K562 (cell line): ENCODE measurements around the gene MECR. TPM values are rescaled to one million over a fixed set of nuclear protein-coding genes. Genes with fewer than 3 reads are reported as not detected.

Experiments used
- ARHGAP35 ChIP-seq: fragments of 450-650 bp; IDR thresholded peaks from 2 replicates; pipeline ENCODE4 v1.6.1; 2018; ENCODE audit not compliant: partially characterized antibody
- ARID2 ChIP-seq: fragments of 450-650 bp; IDR thresholded peaks from 2 replicates; pipeline ENCODE4 v1.6.1; 2017; ENCODE audit warnings: antibody characterized with exemption, mild to moderate bottlenecking
- CBX5 ChIP-seq: IDR thresholded peaks from 2 replicates; pipeline ENCODE4 v1.6.1; 2014; ENCODE audit warnings: low read depth, borderline replicate concordance
- CC2D1A ChIP-seq: fragments of 450-650 bp; IDR thresholded peaks from 2 replicates; pipeline ENCODE4 v1.6.1; 2017; ENCODE audit warnings: mild to moderate bottlenecking
- CREB1 ChIP-seq, 2 experiments: sonication (generic) in 1 of 2; formaldehyde crosslinking in 1 of 2; IDR thresholded peaks; 2 replicates each; pipeline versions ENCODE4 v1.6.1 to v1.8.0; 2012 to 2022; ENCODE audit warnings: inconsistent platforms in 1 of 2, mild to moderate bottlenecking in 1 of 2, missing genetic modification reagents in 1 of 2, moderate library complexity in 1 of 2
- ESRRA ChIP-seq: fragments of 450-650 bp; IDR thresholded peaks from 2 replicates; pipeline ENCODE4 v1.6.1; 2014; ENCODE audit warnings: low read depth, mild to moderate bottlenecking, moderate library complexity, borderline replicate concordance
- FOXA3 ChIP-seq, 2 experiments: fragments of 450-650 bp in 1 of 2; sonication (generic) in 1 of 2; formaldehyde crosslinking; IDR thresholded peaks in 1 of 2; conservative IDR thresholded peaks in 1 of 2; 2 replicates each; pipeline versions ENCODE4 v1.4.0 to v1.8.0; 2020 to 2022; ENCODE audit warnings: mild to moderate bottlenecking in 2 of 2, missing genetic modification reagents in 1 of 2
- HDAC8 ChIP-seq: fragments of 450-650 bp; IDR thresholded peaks from 2 replicates; pipeline ENCODE4 v1.6.1; 2016; ENCODE audit warnings: mild to moderate bottlenecking, missing genetic modification characterization, moderate library complexity, missing compliant biosample characterization
- HDGF ChIP-seq: fragments of 450-650 bp; IDR thresholded peaks from 2 replicates; pipeline ENCODE4 v1.6.1; 2016
- HNRNPK ChIP-seq: fragments of 200-400 bp; formaldehyde crosslinking; IDR thresholded peaks from one replicate; pipeline ENCODE4 v1.6.1; 2018; ENCODE audit warnings: mild to moderate bottlenecking, low read depth, low read length; ENCODE audit not compliant: poor library complexity, severe bottlenecking
- HNRNPLL ChIP-seq: fragments of 200-400 bp; formaldehyde crosslinking; IDR thresholded peaks from 2 replicates; pipeline ENCODE4 v1.6.1; 2017; ENCODE audit warnings: low read length, low read depth, mild to moderate bottlenecking; ENCODE audit not compliant: poor library complexity, severe bottlenecking
- LARP7 ChIP-seq: fragments of 450-650 bp; IDR thresholded peaks from 2 replicates; pipeline ENCODE4 v1.6.1; 2016
- MTA3 ChIP-seq: fragments of 450-650 bp; formaldehyde crosslinking; IDR thresholded peaks from 2 replicates; pipeline ENCODE4 v1.6.1; 2017; ENCODE audit warnings: mild to moderate bottlenecking, borderline replicate concordance
- NFYB ChIP-seq: IDR thresholded peaks from 2 replicates; pipeline ENCODE4 v1.6.1; 2011; ENCODE audit warnings: mild to moderate bottlenecking, moderate library complexity; ENCODE audit not compliant: insufficient read length; ENCODE audit errors: extremely low read depth
- NR2C2 ChIP-seq, 2 experiments: fragments of 200-800 bp in 1 of 2; sonication (Bioruptor generic) in 1 of 2; sonication (generic) in 1 of 2; formaldehyde crosslinking in 1 of 2; IDR thresholded peaks; 2 replicates each; pipeline versions ENCODE4 v1.6.1 to v1.8.0; 2016 to 2022; ENCODE audit warnings: mild to moderate bottlenecking in 1 of 2, missing compliant biosample characterization in 1 of 2, missing genetic modification characterization in 1 of 2, missing genetic modification reagents in 1 of 2
- NUFIP1 ChIP-seq: fragments of 450-650 bp; IDR thresholded peaks from 2 replicates; pipeline ENCODE4 v1.6.1; 2018; ENCODE audit not compliant: partially characterized antibody
- SRSF3 ChIP-seq: fragments of 200-400 bp; formaldehyde crosslinking; IDR thresholded peaks from 2 replicates; pipeline ENCODE4 v1.6.1; 2016; ENCODE audit warnings: mild to moderate bottlenecking, low read length, moderate library complexity; ENCODE audit not compliant: insufficient read depth
- STAG1 ChIP-seq: sonication (generic); formaldehyde crosslinking; IDR thresholded peaks from 2 replicates; pipeline ENCODE4 v1.5.0; 2020; ENCODE audit warnings: missing genetic modification reagents, borderline replicate concordance
- TBL1XR1 ChIP-seq, 2 experiments: IDR thresholded peaks; 2 replicates each; pipeline ENCODE4 v1.6.1; 2012; ENCODE audit warnings: improper control_type of control experiment in 2 of 2, low read length in 2 of 2, mild to moderate bottlenecking in 1 of 2
- TFAP4 ChIP-seq: sonication (generic); formaldehyde crosslinking; IDR thresholded peaks from 2 replicates; pipeline ENCODE4 v1.8.0; 2022; ENCODE audit warnings: missing genetic modification reagents, mild to moderate bottlenecking, moderate library complexity, borderline replicate concordance
- ZBTB11 ChIP-seq, 3 experiments: fragments of 200-800 bp in 1 of 3; fragments of 250-450 bp in 1 of 3; fragments of 450-650 bp in 1 of 3; sonication (Bioruptor Pico) in 1 of 3; sonication (Bioruptor generic) in 1 of 3; formaldehyde crosslinking in 1 of 3; IDR thresholded peaks; 2 replicates each; pipeline versions ENCODE4 v1.6.1 to v1.8.0; 2016 to 2022; ENCODE audit warnings: mild to moderate bottlenecking in 2 of 3, missing genetic modification characterization in 2 of 3, missing compliant biosample characterization in 1 of 3, moderate library complexity in 1 of 3
- ZNF224 ChIP-seq: sonication (generic); formaldehyde crosslinking; IDR thresholded peaks from 2 replicates; pipeline ENCODE4 v1.8.0; 2022; ENCODE audit warnings: mild to moderate bottlenecking, missing genetic modification reagents
- polyA plus RNA-seq, 8 experiments: library from polyadenylated mRNA; depleted of rRNA in 4 of 8; stranded (reverse) in 5 of 8; unstranded in 3 of 8; fragments of >200 nt; fragmentation: Nextera tagmentation in 2 of 8; fragmentation: Illumina TruSeq in 1 of 8; extraction: Ambion mirVana in 2 of 8; extraction: Trizol in 1 of 8; gene quantifications; 2 replicates each; pipeline versions ENCODE4 v1.2.1 to v1.2.3, GENCODE V29; 2011 to 2014; ENCODE audit warnings: inconsistent platforms in 1 of 8, missing spikeins in 1 of 8
- total RNA-seq, 7 experiments: library from RNA; depleted of rRNA in 6 of 7; stranded (reverse); fragments of >200 nt in 6 of 7; fragmentation: Illumina TruSeq in 2 of 7; extraction: Trizol in 2 of 7; gene quantifications; 2 replicates each; pipeline versions ENCODE4 v1.2.1 to v1.2.3, GENCODE V29; 2011 to 2021; ENCODE audit warnings: low replicate concordance in 1 of 7

MECR gene
- total and polyA plus RNA-seq, 9 of the 15 experiments (the other 6 are each of a cell fraction or from before 2014, with no cell fraction given): 10.4 to 58.6 (median 42.9) TPM

GRCh38 chr1:29258189-29258975, 27.6 kb upstream of the MECR start (continued):
- TF ChIP-seq TBL1XR1 (IDR thresholded peaks at IDR 0.05; ENCODE audit: low read length in 2 of 2) (0 out of 4 replicates have a peak, but pooled peaks of 1 of the 2 experiments have one; percentile 23), TFAP4 (peak; percentile 36; the same call in 1 of the 2 replicates), HNRNPK (no peak), ESRRA (peak; percentile 75; the same call in 1 of the 2 replicates), STAG1 (CRISPR knock-in tag) (no peak), SRSF3 (no peak), MTA3 (no peak), ARHGAP35 (no peak), NFYB (no peak), ZBTB11 (CRISPR knock-in tag; IDR thresholded peaks at IDR 0.05) (no peak), ARID2 (no peak), CC2D1A (no peak), HDAC8 (no peak), ZNF224 (no peak), HDGF (no peak), NUFIP1 (no peak), NR2C2 (CRISPR knock-in tag; IDR thresholded peaks at IDR 0.05) (no peak), NR2C2 (tag; IDR thresholded peaks at IDR 0.05) (peak; percentile 60), CBX5 (no peak), FOXA3 (CRISPR knock-in tag; conservative IDR thresholded peaks at IDR 0.05 in 1 of 2, IDR thresholded peaks at IDR 0.05 in 1 of 2) (peak in 1 of 2 experiments; percentile 28; a peak in 1 of 4 replicates), LARP7 (no peak), CREB1 (IDR thresholded peaks at IDR 0.05) (peak; percentile 22; the same call in 1 of the 2 replicates), CREB1 (CRISPR knock-in tag; IDR thresholded peaks at IDR 0.05) (no peak), HNRNPLL (no peak)
